Stomach (tissue), 4 donors: ENCODE results near the gene ANKRD65.

Experiments used
- CTCF ChIP-seq, 7 experiments: fragments of 450-650 bp in 4 of 7; fragments of 200-600 bp in 3 of 7; sonication (generic) in 3 of 7; IDR thresholded peaks; one replicate each; pipeline ENCODE4 v1.5.1; 2016 to 2019; ENCODE audit warnings: antibody characterized with exemption in 7 of 7, control low read depth in 2 of 7, mild to moderate bottlenecking in 1 of 7
- EP300 ChIP-seq: sonication (generic); formaldehyde crosslinking; IDR thresholded peaks from one replicate; pipeline ENCODE4 v1.6.1; 2017; ENCODE audit warnings: antibody characterized with exemption
- POLR2A ChIP-seq, 4 donors: fragments of 450-650 bp; IDR thresholded peaks; one replicate each; pipeline ENCODE4 v1.6.1; 2016; ENCODE audit warnings: antibody characterized with exemption in 4 of 4, control low read depth in 2 of 4, mild to moderate bottlenecking in 1 of 4, moderate library complexity in 1 of 4
- POLR2AphosphoS5 ChIP-seq, 3 donors: sonication (generic); formaldehyde crosslinking; IDR thresholded peaks; one replicate each; pipeline ENCODE4 v1.6.1; 2016; ENCODE audit warnings: antibody characterized with exemption in 3 of 3

GRCh38 chr1:1388078-1388472 lies 33.0 kb downstream of the ANKRD65 start:
- TF ChIP-seq CTCF (IDR thresholded peaks at IDR 0.05), result no peak
- no peak for TF ChIP-seq POLR2AphosphoS5 (IDR thresholded peaks at IDR 0.05)
- TF ChIP-seq POLR2A (IDR thresholded peaks at IDR 0.05), result no peak
- TF ChIP-seq EP300, result no peak
